ENCODE results near the gene PTGES2.

DNA sequence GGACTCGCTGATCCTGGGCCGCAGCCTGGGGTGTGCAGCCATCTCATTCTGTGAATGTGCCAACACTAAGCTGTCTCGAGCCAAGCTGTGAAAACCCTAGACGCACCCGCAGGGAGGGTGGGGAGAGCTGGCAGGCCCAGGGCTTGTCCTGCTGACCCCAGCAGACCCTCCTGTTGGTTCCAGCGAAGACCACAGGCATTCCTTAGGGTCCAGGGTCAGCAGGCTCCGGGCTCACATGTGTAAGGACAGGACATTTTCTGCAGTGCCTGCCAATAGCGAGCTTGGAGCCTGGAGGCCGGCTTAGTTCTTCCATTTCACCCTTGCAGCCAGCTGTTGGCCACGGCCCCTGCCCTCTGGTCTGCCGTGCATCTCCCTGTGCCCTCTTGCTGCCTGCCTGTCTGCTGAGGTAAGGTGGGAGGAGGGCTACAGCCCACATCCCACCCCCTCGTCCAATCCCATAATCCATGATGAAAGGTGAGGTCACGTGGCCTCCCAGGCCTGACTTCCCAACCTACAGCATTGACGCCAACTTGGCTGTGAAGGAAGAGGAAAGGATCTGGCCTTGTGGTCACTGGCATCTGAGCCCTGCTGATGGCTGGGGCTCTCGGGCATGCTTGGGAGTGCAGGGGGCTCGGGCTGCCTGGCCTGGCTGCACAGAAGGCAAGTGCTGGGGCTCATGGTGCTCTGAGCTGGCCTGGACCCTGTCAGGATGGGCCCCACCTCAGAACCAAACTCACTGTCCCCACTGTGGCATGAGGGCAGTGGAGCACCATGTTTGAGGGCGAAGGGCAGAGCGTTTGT lies 19.9 kb downstream of the PTGES2 start:
- TF ChIP-seq, protein P1, sequence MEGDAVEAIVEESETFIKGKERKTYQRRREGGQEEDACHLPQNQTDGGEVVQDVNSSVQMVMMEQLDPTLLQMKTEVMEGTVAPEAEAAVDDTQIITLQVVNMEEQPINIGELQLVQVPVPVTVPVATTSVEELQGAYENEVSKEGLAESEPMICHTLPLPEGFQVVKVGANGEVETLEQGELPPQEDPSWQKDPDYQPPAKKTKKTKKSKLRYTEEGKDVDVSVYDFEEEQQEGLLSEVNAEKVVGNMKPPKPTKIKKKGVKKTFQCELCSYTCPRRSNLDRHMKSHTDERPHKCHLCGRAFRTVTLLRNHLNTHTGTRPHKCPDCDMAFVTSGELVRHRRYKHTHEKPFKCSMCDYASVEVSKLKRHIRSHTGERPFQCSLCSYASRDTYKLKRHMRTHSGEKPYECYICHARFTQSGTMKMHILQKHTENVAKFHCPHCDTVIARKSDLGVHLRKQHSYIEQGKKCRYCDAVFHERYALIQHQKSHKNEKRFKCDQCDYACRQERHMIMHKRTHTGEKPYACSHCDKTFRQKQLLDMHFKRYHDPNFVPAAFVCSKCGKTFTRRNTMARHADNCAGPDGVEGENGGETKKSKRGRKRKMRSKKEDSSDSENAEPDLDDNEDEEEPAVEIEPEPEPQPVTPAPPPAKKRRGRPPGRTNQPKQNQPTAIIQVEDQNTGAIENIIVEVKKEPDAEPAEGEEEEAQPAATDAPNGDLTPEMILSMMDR (IDR thresholded peaks at IDR 0.05; ENCODE audit: low read depth, low read length) = no peak
- TF ChIP-seq EZH2phosphoT487 (IDR thresholded peaks at IDR 0.05; ENCODE audit: low read depth) = no peak

Measured in OCI-LY3 (cell line).